Endothelial cell of umbilical vein (primary cell): Measurements from ENCODE around the gene CEACAM21.

ENCODE experiments used
- CTCF ChIP-seq, 2 donors: IDR thresholded peaks; 1 replicate in 1 of 2; 2 replicates in 1 of 2; pipeline ENCODE4 v1.5.1; 2011; ENCODE audit warnings: low read length in 2 of 2, mild to moderate bottlenecking in 2 of 2, moderate library complexity in 2 of 2, control low read depth in 1 of 2, inconsistent platforms in 1 of 2, low read depth in 1 of 2; ENCODE audit not compliant: insufficient read depth in 1 of 2; ENCODE audit errors: extremely low read depth in 1 of 2
- FOS ChIP-seq: IDR thresholded peaks from 2 replicates; pipeline ENCODE4 v1.6.1; 2011; ENCODE audit warnings: mild to moderate bottlenecking, low read length, moderate library complexity, borderline replicate concordance; ENCODE audit not compliant: insufficient read depth
- TF ChIP-seq, protein P1 (sequence below): IDR thresholded peaks from 2 replicates; pipeline ENCODE4 v1.6.1; 2011; ENCODE audit not compliant: insufficient read depth, insufficient read length

- TF ChIP-seq, protein P1, sequence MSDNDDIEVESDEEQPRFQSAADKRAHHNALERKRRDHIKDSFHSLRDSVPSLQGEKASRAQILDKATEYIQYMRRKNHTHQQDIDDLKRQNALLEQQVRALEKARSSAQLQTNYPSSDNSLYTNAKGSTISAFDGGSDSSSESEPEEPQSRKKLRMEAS = no peak
- TF ChIP-seq FOS (no peak), CTCF (IDR thresholded peaks at IDR 0.05; ENCODE audit: extremely low read depth in 1 of 2, insufficient read depth in 1 of 2, low read depth in 1 of 2, low read length in 2 of 2) (no peak)
Measured at GRCh38 chr19:41610789-41611188, 34.8 kb downstream of the CEACAM21 start.
